Measurements from ENCODE around the gene IGF2BP2.

GRCh38 chr3:185657691-185658503, 166.9 kb downstream of the IGF2BP2 start:
- TF ChIP-seq TGIF2 (CRISPR knock-in tag; IDR thresholded peaks at IDR 0.05) (no peak), JUNB (CRISPR knock-in tag; conservative IDR thresholded peaks at IDR 0.05) (no peak), RCOR1 (IDR thresholded peaks at IDR 0.05; ENCODE audit: borderline replicate concordance in 1 of 2, low read depth in 2 of 2, low read length in 2 of 2) (no peak), TEAD4 (IDR thresholded peaks at IDR 0.05; ENCODE audit: low read length) (no peak), TEAD4 (CRISPR knock-in tag; IDR thresholded peaks at IDR 0.05; ENCODE audit: borderline replicate concordance) (no peak), NFRKB (IDR thresholded peaks at IDR 0.05; ENCODE audit: low read depth) (no peak), ZNF24 (IDR thresholded peaks at IDR 0.05) (no peak), ESRRA (IDR thresholded peaks at IDR 0.05; ENCODE audit: borderline replicate concordance, low read depth) (no peak)
